Chondrocyte (in vitro differentiated cells): ENCODE data around the gene C1QTNF1. TPM values are rescaled to one million over a fixed set of nuclear protein-coding genes. Genes with fewer than 3 reads are reported as not detected.

Source experiments
- DNase-seq: peaks from one replicate; pipeline ENCODE4 v3.0.0; 2021; ENCODE audit warnings: mixed read lengths, low spot score
- H3K27ac Mint-ChIP-seq: one replicate; pipeline ENCODE4 v1.8.0; 2021; ENCODE audit warnings: mild to moderate bottlenecking, moderate library complexity, mixed read lengths; ENCODE audit not compliant: unreplicated experiment
- H3K27me3 Mint-ChIP-seq: 2 replicates; pipeline ENCODE4 v1.8.0; 2021; ENCODE audit warnings: low read depth, mixed read lengths
- H3K36me3 Mint-ChIP-seq: 2 replicates; pipeline ENCODE4 v1.8.0; 2021; ENCODE audit warnings: low read depth, mixed read lengths
- H3K4me1 Mint-ChIP-seq: 2 replicates; pipeline ENCODE4 v1.8.0; 2021; ENCODE audit warnings: low read depth, mild to moderate bottlenecking, mixed read lengths
- H3K4me3 Mint-ChIP-seq: one replicate; pipeline ENCODE4 v1.8.0; 2021; ENCODE audit warnings: mild to moderate bottlenecking, moderate library complexity, mixed read lengths; ENCODE audit not compliant: unreplicated experiment
- H3K9me3 Mint-ChIP-seq: 2 replicates; pipeline ENCODE4 v1.8.0; 2021; ENCODE audit warnings: low read depth, mixed read lengths
- total RNA-seq: library from RNA; stranded (reverse); gene quantifications from 3 replicates; pipeline ENCODE4 v1.2.1, GENCODE V29; 2021
- TF ChIP-seq, protein P1 (sequence below): fragments of 200-600 bp; sonication (generic); IDR thresholded peaks from 2 replicates; pipeline ENCODE4 v1.5.0; 2021; ENCODE audit warnings: antibody characterized with exemption, mild to moderate bottlenecking, moderate library complexity

Gene C1QTNF1
- total RNA-seq, 1 donor from 2014 or later: 74.7 TPM

GRCh38 chr17:79001190-79002020 is 22.6 kb upstream of the C1QTNF1 start:
- no peaks in the 10 kb centered on the region for H3K9me3 Mint-ChIP-seq
- H3K4me1 Mint-ChIP-seq: no peaks in the 10 kb centered on the region
- TF ChIP-seq, protein P1, sequence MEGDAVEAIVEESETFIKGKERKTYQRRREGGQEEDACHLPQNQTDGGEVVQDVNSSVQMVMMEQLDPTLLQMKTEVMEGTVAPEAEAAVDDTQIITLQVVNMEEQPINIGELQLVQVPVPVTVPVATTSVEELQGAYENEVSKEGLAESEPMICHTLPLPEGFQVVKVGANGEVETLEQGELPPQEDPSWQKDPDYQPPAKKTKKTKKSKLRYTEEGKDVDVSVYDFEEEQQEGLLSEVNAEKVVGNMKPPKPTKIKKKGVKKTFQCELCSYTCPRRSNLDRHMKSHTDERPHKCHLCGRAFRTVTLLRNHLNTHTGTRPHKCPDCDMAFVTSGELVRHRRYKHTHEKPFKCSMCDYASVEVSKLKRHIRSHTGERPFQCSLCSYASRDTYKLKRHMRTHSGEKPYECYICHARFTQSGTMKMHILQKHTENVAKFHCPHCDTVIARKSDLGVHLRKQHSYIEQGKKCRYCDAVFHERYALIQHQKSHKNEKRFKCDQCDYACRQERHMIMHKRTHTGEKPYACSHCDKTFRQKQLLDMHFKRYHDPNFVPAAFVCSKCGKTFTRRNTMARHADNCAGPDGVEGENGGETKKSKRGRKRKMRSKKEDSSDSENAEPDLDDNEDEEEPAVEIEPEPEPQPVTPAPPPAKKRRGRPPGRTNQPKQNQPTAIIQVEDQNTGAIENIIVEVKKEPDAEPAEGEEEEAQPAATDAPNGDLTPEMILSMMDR: no peak
- no peak for DNase-seq
- no peak overlapping the region for H3K27ac Mint-ChIP-seq
- H3K4me3 Mint-ChIP-seq: no peak overlapping the region
- no peaks in the 10 kb centered on the region for H3K27me3 Mint-ChIP-seq
- peaks cover 6% of the 10 kb centered on the region for H3K36me3 Mint-ChIP-seq

GRCh38 chr17:79002291-79002690 is 21.7 kb upstream of the C1QTNF1 start:
- H3K36me3 Mint-ChIP-seq: peaks cover 8% of the 10 kb centered on the region
- H3K27ac Mint-ChIP-seq: no peak overlapping the region
- TF ChIP-seq, protein P1: no peak
- peaks cover 6% of the 10 kb centered on the region for H3K4me1 Mint-ChIP-seq
- H3K9me3 Mint-ChIP-seq: no peaks in the 10 kb centered on the region
- no peak overlapping the region for H3K4me3 Mint-ChIP-seq
- no peaks in the 10 kb centered on the region for H3K27me3 Mint-ChIP-seq
- no peak for DNase-seq

DNA sequence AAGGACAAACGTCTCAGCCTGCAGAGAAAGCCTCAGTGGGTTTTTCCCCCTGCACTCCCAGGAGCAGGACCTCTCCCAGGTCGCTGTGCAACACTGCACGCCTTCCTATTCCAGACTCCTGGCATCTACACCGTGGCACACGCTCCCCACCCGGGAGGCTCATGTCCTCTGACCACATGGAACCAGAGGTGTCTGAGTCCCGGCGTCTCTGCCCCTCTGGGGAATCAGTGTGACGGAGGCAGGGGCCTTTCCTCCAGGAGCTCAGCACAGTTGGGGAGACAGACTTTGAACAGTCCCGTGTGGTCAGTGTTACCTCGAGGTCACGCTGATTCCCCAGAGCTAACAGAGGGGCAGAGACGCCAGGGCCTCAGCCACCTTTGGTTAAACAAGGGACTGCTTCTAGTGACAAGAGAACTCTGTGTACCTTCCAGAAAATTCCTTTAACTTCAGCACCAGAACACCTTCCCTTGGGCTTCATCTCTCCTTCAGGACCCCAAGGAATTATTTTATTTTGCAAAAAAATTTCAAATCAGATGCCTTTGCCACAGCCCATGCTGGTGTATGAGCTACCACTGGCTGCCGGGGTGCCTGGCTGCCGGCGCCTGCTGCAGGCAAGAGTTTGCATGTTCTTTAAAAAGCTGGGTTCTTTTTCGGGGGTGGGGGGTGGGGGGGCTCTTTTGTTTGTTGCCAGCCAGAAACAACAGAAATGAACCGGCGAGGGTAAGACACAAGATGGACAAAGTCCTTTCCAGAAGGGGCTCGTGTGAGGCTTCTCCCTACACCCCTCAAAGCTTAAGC is 21.0 kb upstream of the C1QTNF1 start:
- Mint-ChIP-seq H3K9me3 (no peaks in the 10 kb centered on the region), H3K27me3 (no peaks in the 10 kb centered on the region), H3K27ac (no peak overlapping the region), H3K4me3 (no peak overlapping the region), H3K36me3 (peaks cover 8% of the 10 kb centered on the region), H3K4me1 (peaks cover 13% of the 10 kb centered on the region)
- TF ChIP-seq, protein P1: no peak
- DNase-seq: no peak

DNA sequence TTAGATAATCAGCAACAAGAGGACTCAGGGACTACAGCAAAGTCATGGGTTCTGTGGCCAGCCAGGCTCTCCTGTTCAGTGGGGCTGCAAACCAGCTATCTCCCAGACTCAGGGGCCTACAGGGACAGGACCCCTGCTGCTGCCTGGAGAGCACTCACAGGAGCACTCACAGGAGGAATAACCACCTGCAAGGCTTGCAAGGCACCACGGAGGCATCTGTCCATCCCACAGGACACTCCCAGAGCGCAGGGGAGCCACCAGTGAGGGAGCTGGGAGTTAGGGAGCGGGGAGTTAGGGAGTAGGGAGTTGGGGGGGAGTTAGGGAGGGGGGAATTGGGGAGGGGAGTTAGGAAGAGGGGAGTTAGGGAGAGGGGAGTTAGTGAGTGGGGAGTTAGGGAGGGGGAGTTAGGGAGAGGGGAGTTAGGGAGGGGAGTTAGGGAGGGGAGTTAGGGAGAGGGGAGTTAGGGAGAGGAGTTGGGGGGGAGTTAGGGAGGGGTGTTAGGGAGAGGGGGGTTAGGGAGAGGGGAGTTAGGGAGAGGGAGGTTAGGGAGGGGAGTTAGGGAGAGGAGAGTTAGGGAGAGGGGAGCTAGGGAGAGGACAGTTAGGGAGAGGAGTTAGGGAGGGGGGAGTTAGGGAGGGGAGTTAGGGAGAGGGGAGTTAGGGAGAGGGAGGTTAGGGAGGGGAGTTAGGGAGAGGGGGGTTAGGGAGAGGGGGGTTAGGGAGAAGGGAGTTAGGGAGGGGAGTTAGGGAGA is 20.1 kb upstream of the C1QTNF1 start:
- Mint-ChIP-seq H3K9me3 (no peaks in the 10 kb centered on the region), H3K4me3 (no peak overlapping the region), H3K4me1 (peaks cover 21% of the 10 kb centered on the region), H3K27ac (no peak overlapping the region), H3K36me3 (peaks cover 8% of the 10 kb centered on the region), H3K27me3 (no peaks in the 10 kb centered on the region)
- TF ChIP-seq, protein P1: no peak
- no peak for DNase-seq
